GM23338 (cell line): ENCODE data around the gene TAF1B. TPM values are rescaled to one million over a fixed set of nuclear protein-coding genes. Genes with fewer than 3 reads are reported as not detected.

ENCODE experiments used
- ATAC-seq: fragments of 200-7000 bp; cut with Tn5 transposase; 3 replicates; pipeline ENCODE4 v1.9.1; 2020
- DNase-seq: peaks from one replicate; pipeline ENCODE4 v3.0.0-alpha.2; 2015; ENCODE audit warnings: low spot score
- H2AFZ ChIP-seq: fragments of 200-600 bp; sonication (generic); 2 replicates; pipeline ENCODE4 v1.8.0; 2016; ENCODE audit warnings: antibody characterized with exemption, mild to moderate bottlenecking, moderate library complexity
- H3F3A ChIP-seq: fragments of 200-600 bp; sonication (generic); replicated peaks from 2 replicates; pipeline ENCODE4 v1.8.0; 2017; ENCODE audit warnings: antibody characterized with exemption, mixed run types, low read depth
- H3K27ac ChIP-seq: fragments of 200-600 bp; sonication (generic); 2 replicates; pipeline ENCODE4 v1.6.1; 2016; ENCODE audit warnings: low read depth
- H3K27me3 ChIP-seq: fragments of 200-600 bp; sonication (generic); 2 replicates; pipeline ENCODE4 v1.8.0; 2016; ENCODE audit warnings: mild to moderate bottlenecking, mixed run types, moderate library complexity; ENCODE audit not compliant: insufficient read depth
- H3K36me3 ChIP-seq: fragments of 200-600 bp; sonication (generic); 2 replicates; pipeline ENCODE4 v1.8.0; 2016; ENCODE audit warnings: mild to moderate bottlenecking; ENCODE audit not compliant: insufficient read depth
- H3K4me1 ChIP-seq: fragments of 200-600 bp; sonication (generic); 2 replicates; pipeline ENCODE4 v1.8.0; 2016; ENCODE audit warnings: mild to moderate bottlenecking, moderate library complexity; ENCODE audit not compliant: insufficient read depth
- H3K4me2 ChIP-seq: fragments of 200-600 bp; sonication (generic); 2 replicates; pipeline ENCODE4 v1.7.1; 2017; ENCODE audit warnings: mixed run types
- H3K4me3 ChIP-seq: fragments of 200-600 bp; sonication (generic); 2 replicates; pipeline ENCODE4 v1.6.1; 2016; ENCODE audit warnings: mixed run types
- H3K79me2 ChIP-seq: fragments of 200-600 bp; sonication (generic); replicated peaks from 2 replicates; pipeline ENCODE4 v1.8.0; 2017; ENCODE audit warnings: mild to moderate bottlenecking; ENCODE audit not compliant: insufficient read depth
- H3K9me2 ChIP-seq: fragments of 200-600 bp; sonication (generic); 2 replicates; pipeline ENCODE4 v1.8.0; 2017; ENCODE audit not compliant: insufficient read depth
- H4K20me1 ChIP-seq: fragments of 200-600 bp; sonication (generic); replicated peaks from 2 replicates; pipeline ENCODE4 v1.8.0; 2017; ENCODE audit warnings: mild to moderate bottlenecking; ENCODE audit not compliant: insufficient read depth
- H3K27ac Mint-ChIP-seq: 2 replicates; pipeline ENCODE4 v1.8.0; 2020; ENCODE audit warnings: inconsistent platforms, mild to moderate bottlenecking, moderate library complexity, mixed read lengths
- H3K27me3 Mint-ChIP-seq: 3 replicates; pipeline ENCODE4 v1.8.0; 2022; ENCODE audit warnings: low read depth, mild to moderate bottlenecking, moderate library complexity, mixed read lengths, inconsistent platforms; ENCODE audit not compliant: insufficient read depth, poor library complexity
- H3K36me3 Mint-ChIP-seq: 3 replicates; pipeline ENCODE4 v1.8.0; 2021; ENCODE audit warnings: low read depth, mild to moderate bottlenecking, inconsistent platforms, moderate library complexity, mixed read lengths
- H3K4me1 Mint-ChIP-seq: 3 replicates; pipeline ENCODE4 v1.8.0; 2020; ENCODE audit warnings: mild to moderate bottlenecking, inconsistent platforms, mixed read lengths
- H3K4me3 Mint-ChIP-seq: 3 replicates; pipeline ENCODE4 v1.8.0; 2021; ENCODE audit warnings: moderate library complexity, mild to moderate bottlenecking, inconsistent platforms, mixed read lengths
- H3K9me3 Mint-ChIP-seq: 3 replicates; pipeline ENCODE4 v1.8.0; 2020; ENCODE audit warnings: moderate library complexity, mild to moderate bottlenecking, inconsistent platforms, mixed read lengths
- CREB1 ChIP-seq: fragments of 250-450 bp; sonication (Bioruptor Pico); IDR thresholded peaks from 2 replicates; pipeline ENCODE4 v1.5.0; 2020; ENCODE audit warnings: low read depth, mild to moderate bottlenecking, moderate library complexity
- EZH2 ChIP-seq: fragments of 200-600 bp; sonication (generic); IDR thresholded peaks from one replicate; pipeline ENCODE4 v1.8.0; 2017; ENCODE audit warnings: antibody characterized with exemption, mild to moderate bottlenecking, low read depth; ENCODE audit not compliant: unreplicated experiment
- EZH2phosphoT487 ChIP-seq: fragments of 200-600 bp; sonication (generic); IDR thresholded peaks from one replicate; pipeline ENCODE4 v1.8.1; 2018; ENCODE audit warnings: antibody characterized with exemption; ENCODE audit not compliant: unreplicated experiment
- JUNB ChIP-seq: IDR thresholded peaks from one replicate; pipeline ENCODE4 v1.6.1; 2016; ENCODE audit warnings: antibody characterized with exemption; ENCODE audit not compliant: unreplicated experiment
- NANOG ChIP-seq: IDR thresholded peaks from 2 replicates; pipeline ENCODE4 v1.6.1; 2016; ENCODE audit warnings: antibody characterized with exemption, borderline replicate concordance
- POLR2AphosphoS5 ChIP-seq: IDR thresholded peaks from 2 replicates; pipeline ENCODE4 v1.6.1; 2016; ENCODE audit warnings: antibody characterized with exemption, low read depth
- STAT1 ChIP-seq: IDR thresholded peaks from one replicate; pipeline ENCODE4 v1.6.1; 2016; ENCODE audit warnings: antibody characterized with exemption; ENCODE audit not compliant: unreplicated experiment
- ZNF114 ChIP-seq: fragments of 250-450 bp; sonication (Bioruptor Pico); IDR thresholded peaks from 2 replicates; pipeline ENCODE4 v1.5.0; 2020; ENCODE audit warnings: mild to moderate bottlenecking, moderate library complexity
- ZNF331 ChIP-seq: fragments of 250-450 bp; sonication (Bioruptor Pico); IDR thresholded peaks from 2 replicates; pipeline ENCODE4 v1.5.0; 2020; ENCODE audit warnings: low read depth, mild to moderate bottlenecking, moderate library complexity
- ZNF462 ChIP-seq: fragments of 250-450 bp; sonication (Bioruptor Pico); IDR thresholded peaks from 2 replicates; pipeline ENCODE4 v1.5.0; 2020; ENCODE audit warnings: mild to moderate bottlenecking, moderate library complexity
- polyA plus RNA-seq: library from polyadenylated mRNA; unstranded; fragments of >200 nt; fragmentation: Nextera tagmentation; extraction: Ambion mirVana; gene quantifications from 2 replicates; pipeline ENCODE4 v1.2.1, GENCODE V29; 2016
- total RNA-seq: library from RNA; depleted of rRNA; stranded (reverse); fragments of >200 nt; shearing (Covaris generic); gene quantifications from 2 replicates; pipeline ENCODE4 v1.2.3, GENCODE V29; 2014
- TF ChIP-seq, protein P1 (sequence below): IDR thresholded peaks from 2 replicates; pipeline ENCODE4 v1.6.1; 2016; ENCODE audit warnings: antibody characterized with exemption
- TF ChIP-seq, protein P2 (sequence below): IDR thresholded peaks from one replicate; pipeline ENCODE4 v1.6.1; 2018; ENCODE audit warnings: antibody characterized with exemption; ENCODE audit not compliant: unreplicated experiment
- TF ChIP-seq, protein P3 (sequence below), 2 experiments: fragments of 200-600 bp in 1 of 2; sonication (generic) in 1 of 2; conservative IDR thresholded peaks; 2 replicates each; pipeline versions ENCODE4 v1.5.1 to v1.6.1; 2016 to 2017; ENCODE audit warnings: antibody characterized with exemption in 2 of 2, low read depth in 2 of 2, mild to moderate bottlenecking in 2 of 2, moderate library complexity in 1 of 2

Gene TAF1B
- total and polyA plus RNA-seq, 2 experiments from 2014 or later, result 22.2 to 28.9 TPM

DNA sequence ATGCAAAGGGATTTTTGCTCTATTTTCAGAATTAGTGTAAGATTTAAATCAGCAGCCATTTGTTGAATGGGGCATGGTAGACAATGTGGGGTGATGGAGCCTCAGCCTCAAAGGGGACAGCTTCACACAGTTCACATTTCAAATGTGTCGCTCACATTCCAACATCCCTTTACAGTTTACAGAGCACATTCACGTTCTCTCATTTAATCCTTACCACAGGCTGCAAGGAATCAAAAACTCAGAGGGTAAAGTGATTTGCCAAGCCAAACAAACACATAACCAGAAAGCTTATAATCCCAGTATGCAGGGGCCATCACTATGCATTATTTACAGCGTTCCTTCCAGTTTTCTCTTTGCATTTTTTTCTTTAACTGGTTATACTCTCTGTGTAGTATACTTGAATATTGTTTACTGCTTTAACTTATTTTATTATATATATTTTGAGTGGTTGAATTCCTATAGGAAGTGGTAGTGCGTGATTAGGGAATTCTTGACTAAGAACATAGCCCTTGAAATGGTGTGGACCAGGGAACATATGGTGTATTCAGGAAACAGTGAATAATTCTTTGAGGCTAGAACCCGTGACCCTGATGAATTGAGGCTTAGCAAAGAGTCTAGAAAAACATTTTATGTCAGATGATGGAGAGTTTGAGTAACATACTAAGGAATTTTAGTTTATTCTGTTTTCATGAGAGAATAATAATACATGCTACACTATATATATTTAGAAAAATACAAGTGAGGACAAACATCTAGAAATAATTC is 18.1 kb upstream of the TAF1B start:
- TF ChIP-seq NANOG (no peak), ZNF331 (CRISPR knock-in tag) (no peak), EZH2phosphoT487 (no peak), JUNB (no peak), ZNF114 (CRISPR knock-in tag) (no peak), ZNF462 (CRISPR knock-in tag) (no peak), POLR2AphosphoS5 (no peak), CREB1 (CRISPR knock-in tag) (no peak), EZH2 (no peak), STAT1 (no peak)
- TF ChIP-seq, protein P1, sequence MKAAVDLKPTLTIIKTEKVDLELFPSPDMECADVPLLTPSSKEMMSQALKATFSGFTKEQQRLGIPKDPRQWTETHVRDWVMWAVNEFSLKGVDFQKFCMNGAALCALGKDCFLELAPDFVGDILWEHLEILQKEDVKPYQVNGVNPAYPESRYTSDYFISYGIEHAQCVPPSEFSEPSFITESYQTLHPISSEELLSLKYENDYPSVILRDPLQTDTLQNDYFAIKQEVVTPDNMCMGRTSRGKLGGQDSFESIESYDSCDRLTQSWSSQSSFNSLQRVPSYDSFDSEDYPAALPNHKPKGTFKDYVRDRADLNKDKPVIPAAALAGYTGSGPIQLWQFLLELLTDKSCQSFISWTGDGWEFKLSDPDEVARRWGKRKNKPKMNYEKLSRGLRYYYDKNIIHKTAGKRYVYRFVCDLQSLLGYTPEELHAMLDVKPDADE, result no peak
- TF ChIP-seq, protein P2, sequence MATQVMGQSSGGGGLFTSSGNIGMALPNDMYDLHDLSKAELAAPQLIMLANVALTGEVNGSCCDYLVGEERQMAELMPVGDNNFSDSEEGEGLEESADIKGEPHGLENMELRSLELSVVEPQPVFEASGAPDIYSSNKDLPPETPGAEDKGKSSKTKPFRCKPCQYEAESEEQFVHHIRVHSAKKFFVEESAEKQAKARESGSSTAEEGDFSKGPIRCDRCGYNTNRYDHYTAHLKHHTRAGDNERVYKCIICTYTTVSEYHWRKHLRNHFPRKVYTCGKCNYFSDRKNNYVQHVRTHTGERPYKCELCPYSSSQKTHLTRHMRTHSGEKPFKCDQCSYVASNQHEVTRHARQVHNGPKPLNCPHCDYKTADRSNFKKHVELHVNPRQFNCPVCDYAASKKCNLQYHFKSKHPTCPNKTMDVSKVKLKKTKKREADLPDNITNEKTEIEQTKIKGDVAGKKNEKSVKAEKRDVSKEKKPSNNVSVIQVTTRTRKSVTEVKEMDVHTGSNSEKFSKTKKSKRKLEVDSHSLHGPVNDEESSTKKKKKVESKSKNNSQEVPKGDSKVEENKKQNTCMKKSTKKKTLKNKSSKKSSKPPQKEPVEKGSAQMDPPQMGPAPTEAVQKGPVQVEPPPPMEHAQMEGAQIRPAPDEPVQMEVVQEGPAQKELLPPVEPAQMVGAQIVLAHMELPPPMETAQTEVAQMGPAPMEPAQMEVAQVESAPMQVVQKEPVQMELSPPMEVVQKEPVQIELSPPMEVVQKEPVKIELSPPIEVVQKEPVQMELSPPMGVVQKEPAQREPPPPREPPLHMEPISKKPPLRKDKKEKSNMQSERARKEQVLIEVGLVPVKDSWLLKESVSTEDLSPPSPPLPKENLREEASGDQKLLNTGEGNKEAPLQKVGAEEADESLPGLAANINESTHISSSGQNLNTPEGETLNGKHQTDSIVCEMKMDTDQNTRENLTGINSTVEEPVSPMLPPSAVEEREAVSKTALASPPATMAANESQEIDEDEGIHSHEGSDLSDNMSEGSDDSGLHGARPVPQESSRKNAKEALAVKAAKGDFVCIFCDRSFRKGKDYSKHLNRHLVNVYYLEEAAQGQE, result no peak
- TF ChIP-seq, protein P3, sequence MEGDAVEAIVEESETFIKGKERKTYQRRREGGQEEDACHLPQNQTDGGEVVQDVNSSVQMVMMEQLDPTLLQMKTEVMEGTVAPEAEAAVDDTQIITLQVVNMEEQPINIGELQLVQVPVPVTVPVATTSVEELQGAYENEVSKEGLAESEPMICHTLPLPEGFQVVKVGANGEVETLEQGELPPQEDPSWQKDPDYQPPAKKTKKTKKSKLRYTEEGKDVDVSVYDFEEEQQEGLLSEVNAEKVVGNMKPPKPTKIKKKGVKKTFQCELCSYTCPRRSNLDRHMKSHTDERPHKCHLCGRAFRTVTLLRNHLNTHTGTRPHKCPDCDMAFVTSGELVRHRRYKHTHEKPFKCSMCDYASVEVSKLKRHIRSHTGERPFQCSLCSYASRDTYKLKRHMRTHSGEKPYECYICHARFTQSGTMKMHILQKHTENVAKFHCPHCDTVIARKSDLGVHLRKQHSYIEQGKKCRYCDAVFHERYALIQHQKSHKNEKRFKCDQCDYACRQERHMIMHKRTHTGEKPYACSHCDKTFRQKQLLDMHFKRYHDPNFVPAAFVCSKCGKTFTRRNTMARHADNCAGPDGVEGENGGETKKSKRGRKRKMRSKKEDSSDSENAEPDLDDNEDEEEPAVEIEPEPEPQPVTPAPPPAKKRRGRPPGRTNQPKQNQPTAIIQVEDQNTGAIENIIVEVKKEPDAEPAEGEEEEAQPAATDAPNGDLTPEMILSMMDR (conservative IDR thresholded peaks at IDR 0.05; ENCODE audit: low read depth in 2 of 2), result no peak
- Histone ChIP-seq H3F3A (no peaks in the 10 kb centered on the region), H3K4me3 (no peak overlapping the region), H3K4me2 (no peak overlapping the region), H3K36me3 (no peaks in the 10 kb centered on the region), H3K9me2 (no peaks in the 10 kb centered on the region), H4K20me1 (no peaks in the 10 kb centered on the region), H2AFZ (no peak overlapping the region), H3K4me1 (no peaks in the 10 kb centered on the region), H3K27ac (no peak overlapping the region), H3K79me2 (no peaks in the 10 kb centered on the region), H3K27me3 (no peaks in the 10 kb centered on the region)
- no peaks in the 10 kb centered on the region for H3K9me3 Mint-ChIP-seq
- H3K4me1 Mint-ChIP-seq, result peaks cover 6% of the 10 kb centered on the region; the same call in 2 of the 3 replicates
- H3K27ac Mint-ChIP-seq, result no peak overlapping the region
- ATAC-seq (no peak), DNase-seq (no peak)
- H3K36me3 Mint-ChIP-seq, result no peaks in the 10 kb centered on the region
- peaks cover 6% of the 10 kb centered on the region for H3K27me3 Mint-ChIP-seq
- H3K4me3 Mint-ChIP-seq, result no peak overlapping the region
